ENCODE results near the gene BOD1. TPM values are rescaled to one million over a fixed set of nuclear protein-coding genes. Genes with fewer than 3 reads are reported as not detected.

BOD1 gene
- total RNA-seq, 3 donors from 2014 or later = 61.5 to 68.0 (median 64.6) TPM

- H3K9me3 ChIP-seq = peaks cover 4 to 12% of the 10 kb centered on the region in 2 donors
- H3K36me3 ChIP-seq = no peaks in the 10 kb centered on the region
- no peak overlapping the region for H3K27ac ChIP-seq
- no peaks in the 10 kb centered on the region for H3K4me1 ChIP-seq
- intact Hi-C loops (cut with DNase I; ENCODE audit: low total_unique reads) = no loop called here
- H3K27me3 ChIP-seq = no peaks in the 10 kb centered on the region
- no peak for DNase-seq (ENCODE audit: low spot score in 2 of 2)
- TF ChIP-seq CTCF (IDR thresholded peaks at IDR 0.05) = no peak
- TF ChIP-seq POLR2A (IDR thresholded peaks at IDR 0.05) = no peak
- TF ChIP-seq POLR2AphosphoS5 (IDR thresholded peaks at IDR 0.05) = no peak
- no peak overlapping the region for H3K4me3 ChIP-seq
Observed at GRCh38 chr5:173583346-173583745, 33.1 kb downstream of the BOD1 start.

- Histone ChIP-seq H3K27me3 (no peaks in the 10 kb centered on the region), H3K9me3 (peaks cover 4 to 9% of the 10 kb centered on the region in 2 donors), H3K4me3 (no peak overlapping the region), H3K4me1 (no peaks in the 10 kb centered on the region), H3K27ac (no peak overlapping the region), H3K36me3 (no peaks in the 10 kb centered on the region)
- intact Hi-C loops (cut with DNase I; ENCODE audit: low total_unique reads) = no loop called here
- DNase-seq (ENCODE audit: low spot score in 2 of 2) = no peak
- no peak for TF ChIP-seq POLR2AphosphoS5 (IDR thresholded peaks at IDR 0.05)
- no peak for TF ChIP-seq POLR2A (IDR thresholded peaks at IDR 0.05)
- TF ChIP-seq CTCF (IDR thresholded peaks at IDR 0.05) = no peak
Observed at GRCh38 chr5:173582216-173583111, 34.0 kb downstream of the BOD1 start.

GRCh38 chr5:173581408-173582215 lies 34.8 kb downstream of the BOD1 start:
- TF ChIP-seq CTCF (IDR thresholded peaks at IDR 0.05) (peak in 2 of 3 donors; percentile 37 to 61), POLR2A (IDR thresholded peaks at IDR 0.05) (no peak)
- H3K27ac ChIP-seq = no peak overlapping the region
- no peak overlapping the region for H3K4me3 ChIP-seq
- no peaks in the 10 kb centered on the region for H3K36me3 ChIP-seq
- H3K9me3 ChIP-seq = peaks cover 4 to 9% of the 10 kb centered on the region in 2 donors
- no peaks in the 10 kb centered on the region for H3K27me3 ChIP-seq
- H3K4me1 ChIP-seq = no peaks in the 10 kb centered on the region
- no peak for DNase-seq (ENCODE audit: low spot score in 2 of 2)
- intact Hi-C loops (cut with DNase I; ENCODE audit: low total_unique reads) = no loop called here

- Histone ChIP-seq H3K4me1 (no peaks in the 10 kb centered on the region), H3K9me3 (peaks cover 0 to 9% of the 10 kb centered on the region in 2 donors), H3K36me3 (no peaks in the 10 kb centered on the region), H3K27me3 (no peaks in the 10 kb centered on the region), H3K27ac (no peak overlapping the region), H3K4me3 (no peak overlapping the region)
- intact Hi-C loops (cut with DNase I; ENCODE audit: low total_unique reads) = loop anchor here (10.0 kb wide), 1 partner anchor 284 kb away; no protein-coding TSS in a partner anchor
- no peak for DNase-seq (ENCODE audit: low spot score in 2 of 2)
- TF ChIP-seq CTCF (IDR thresholded peaks at IDR 0.05) = no peak
- no peak for TF ChIP-seq POLR2AphosphoS5 (IDR thresholded peaks at IDR 0.05)
- TF ChIP-seq POLR2A (IDR thresholded peaks at IDR 0.05) = no peak
Observed at GRCh38 chr5:173578947-173579615, 37.4 kb downstream of the BOD1 start.
